K562 (cell line): ENCODE data around the gene ARF1. TPM values are rescaled to one million over a fixed set of nuclear protein-coding genes. Genes with fewer than 3 reads are reported as not detected.

Source experiments
- CBFA2T2 ChIP-seq: fragments of 450-650 bp; conservative IDR thresholded peaks from 2 replicates; pipeline ENCODE4 v1.6.1; 2017; ENCODE audit warnings: mild to moderate bottlenecking
- CXXC5 ChIP-seq: fragments of 250-450 bp; sonication (Bioruptor Pico); IDR thresholded peaks from 2 replicates; pipeline ENCODE4 v1.8.0; 2022; ENCODE audit warnings: inconsistent platforms, mild to moderate bottlenecking, moderate library complexity
- DIDO1 ChIP-seq: fragments of 450-650 bp; IDR thresholded peaks from 2 replicates; pipeline ENCODE4 v1.6.1; 2016; ENCODE audit warnings: low read depth, missing biosample characterization, missing genetic modification characterization
- EP300 ChIP-seq: IDR thresholded peaks from 2 replicates; pipeline ENCODE4 v1.6.1; 2012; ENCODE audit warnings: low read length, improper control_type of control experiment
- EP400 ChIP-seq: fragments of 450-650 bp; IDR thresholded peaks from 2 replicates; pipeline ENCODE4 v1.6.1; 2017; ENCODE audit warnings: antibody characterized with exemption, mild to moderate bottlenecking, moderate library complexity
- JUN ChIP-seq, 2 experiments: sonication (generic) in 1 of 2; formaldehyde crosslinking in 1 of 2; IDR thresholded peaks; 2 replicates each; pipeline versions ENCODE4 v1.6.1 to v1.8.0; 2012 to 2022; ENCODE audit warnings: borderline replicate concordance in 2 of 2, mild to moderate bottlenecking in 2 of 2, improper control_type of control experiment in 1 of 2, low read depth in 1 of 2, low read length in 1 of 2, missing genetic modification reagents in 1 of 2
- KDM1A ChIP-seq, 2 experiments: fragments of 450-650 bp; IDR thresholded peaks; 2 replicates each; pipeline ENCODE4 v1.6.1; 2016; ENCODE audit warnings: mild to moderate bottlenecking in 2 of 2
- LARP7 ChIP-seq: fragments of 450-650 bp; IDR thresholded peaks from 2 replicates; pipeline ENCODE4 v1.6.1; 2016
- NR2F6 ChIP-seq: fragments of 450-650 bp; formaldehyde crosslinking; IDR thresholded peaks from 2 replicates; pipeline ENCODE4 v1.4.0; 2020; ENCODE audit warnings: mild to moderate bottlenecking
- PBX2 ChIP-seq, 2 experiments: IDR thresholded peaks in 1 of 2; conservative IDR thresholded peaks in 1 of 2; 2 replicates each; pipeline ENCODE4 v1.6.1; 2016; ENCODE audit warnings: low read depth in 2 of 2, mild to moderate bottlenecking in 1 of 2, missing compliant biosample characterization in 1 of 2, missing genetic modification characterization in 1 of 2, moderate library complexity in 1 of 2
- PHTF2 ChIP-seq: fragments of 250-450 bp; sonication (Bioruptor Pico); IDR thresholded peaks from 2 replicates; pipeline ENCODE4 v1.5.0; 2021; ENCODE audit warnings: mild to moderate bottlenecking
- SIN3A ChIP-seq, 2 experiments: fragments of 150-350 bp in 1 of 2; IDR thresholded peaks; 2 replicates each; pipeline ENCODE4 v1.6.1; 2011 to 2016; ENCODE audit warnings: borderline replicate concordance in 2 of 2, low read depth in 2 of 2, low read length in 2 of 2, mild to moderate bottlenecking in 2 of 2, moderate library complexity in 2 of 2; ENCODE audit not compliant: control insufficient read depth in 1 of 2
- SMARCB1 ChIP-seq: IDR thresholded peaks from 2 replicates; pipeline ENCODE4 v1.6.1; 2011; ENCODE audit warnings: improper control_type of control experiment, low read depth; ENCODE audit not compliant: insufficient read length
- TCF7L2 ChIP-seq: fragments of 150-350 bp; IDR thresholded peaks from 2 replicates; pipeline ENCODE4 v1.6.1; 2016; ENCODE audit warnings: low read depth, mild to moderate bottlenecking, low read length, moderate library complexity
- THRAP3 ChIP-seq: fragments of 450-650 bp; IDR thresholded peaks from 2 replicates; pipeline ENCODE4 v1.6.1; 2016; ENCODE audit warnings: mild to moderate bottlenecking, inconsistent platforms, borderline replicate concordance
- ZNF121 ChIP-seq: sonication (generic); formaldehyde crosslinking; conservative IDR thresholded peaks from 2 replicates; pipeline ENCODE4 v1.8.0; 2022; ENCODE audit warnings: missing genetic modification reagents
- ZNF263 ChIP-seq: sonication (generic); formaldehyde crosslinking; IDR thresholded peaks from 2 replicates; pipeline ENCODE4 v1.8.0; 2022; ENCODE audit warnings: mild to moderate bottlenecking, missing genetic modification reagents, borderline replicate concordance
- ZNF354B ChIP-seq: fragments of 250-450 bp; sonication (Bioruptor Pico); IDR thresholded peaks from 2 replicates; pipeline ENCODE4 v1.4.0; 2020
- ZNF584 ChIP-seq: fragments of 200-800 bp; sonication (Bioruptor generic); IDR thresholded peaks from 2 replicates; pipeline ENCODE4 v1.6.1; 2016; ENCODE audit warnings: low read depth, mild to moderate bottlenecking, missing genetic modification characterization, missing compliant biosample characterization
- polyA plus RNA-seq, 8 experiments: library from polyadenylated mRNA; depleted of rRNA in 4 of 8; stranded (reverse) in 5 of 8; unstranded in 3 of 8; fragments of >200 nt; fragmentation: Nextera tagmentation in 2 of 8; fragmentation: Illumina TruSeq in 1 of 8; extraction: Ambion mirVana in 2 of 8; extraction: Trizol in 1 of 8; gene quantifications; 2 replicates each; pipeline versions ENCODE4 v1.2.1 to v1.2.3, GENCODE V29; 2011 to 2014; ENCODE audit warnings: inconsistent platforms in 1 of 8, missing spikeins in 1 of 8
- total RNA-seq, 7 experiments: library from RNA; depleted of rRNA in 6 of 7; stranded (reverse); fragments of >200 nt in 6 of 7; fragmentation: Illumina TruSeq in 2 of 7; extraction: Trizol in 2 of 7; gene quantifications; 2 replicates each; pipeline versions ENCODE4 v1.2.1 to v1.2.3, GENCODE V29; 2011 to 2021; ENCODE audit warnings: low replicate concordance in 1 of 7
- TF ChIP-seq, protein P1 (sequence below): fragments of 450-650 bp; IDR thresholded peaks from 2 replicates; pipeline ENCODE4 v1.6.1; 2016
- TF ChIP-seq, protein P2 (sequence below): sonication (generic); formaldehyde crosslinking; IDR thresholded peaks from 2 replicates; pipeline ENCODE4 v1.8.0; 2022; ENCODE audit warnings: mild to moderate bottlenecking, missing genetic modification reagents
- TF ChIP-seq, protein P3 (sequence below): fragments of 200-400 bp; formaldehyde crosslinking; IDR thresholded peaks from 2 replicates; pipeline ENCODE4 v1.6.1; 2017; ENCODE audit warnings: mild to moderate bottlenecking, low read depth, low read length, moderate library complexity

ARF1 gene
- total and polyA plus RNA-seq, 9 of the 15 experiments (the other 6 are each of a cell fraction or from before 2014, with no cell fraction given) = 69.8 to 593 (median 325) TPM

GRCh38 chr1:228085287-228085951 is 2.9 kb downstream of the ARF1 start (continued):
- TF ChIP-seq EP400 (no peak), ZNF121 (CRISPR knock-in tag) (no peak), PBX2 (CRISPR knock-in tag; IDR thresholded peaks at IDR 0.05; ENCODE audit: low read depth) (peak; percentile 64), PBX2 (tag; conservative IDR thresholded peaks at IDR 0.05; ENCODE audit: low read depth) (peak; percentile 79), CXXC5 (CRISPR knock-in tag) (peak; percentile 28; the same call in 1 of the 2 replicates), SIN3A (IDR thresholded peaks at IDR 0.05; ENCODE audit: borderline replicate concordance in 2 of 2, control insufficient read depth in 1 of 2, low read depth in 2 of 2, low read length in 2 of 2) (0 out of 4 replicates have a peak, but pooled peaks of 1 of the 2 experiments have one; percentile 34), ZNF263 (CRISPR knock-in tag) (no peak), THRAP3 (no peak), PHTF2 (CRISPR knock-in tag) (no peak), DIDO1 (tag) (no peak), KDM1A (IDR thresholded peaks at IDR 0.05) (peak; percentile 63 to 68), CBFA2T2 (peak; percentile 84), JUN (IDR thresholded peaks at IDR 0.05; ENCODE audit: borderline replicate concordance, low read depth, low read length) (no peak), JUN (CRISPR knock-in tag; IDR thresholded peaks at IDR 0.05; ENCODE audit: borderline replicate concordance) (no peak), TCF7L2 (no peak), NR2F6 (no peak), EP300 (peak; percentile 58; the same call in 1 of the 2 replicates), LARP7 (no peak), SMARCB1 (no peak), ZNF584 (CRISPR knock-in tag) (no peak), ZNF354B (no peak)
- TF ChIP-seq, protein P1, sequence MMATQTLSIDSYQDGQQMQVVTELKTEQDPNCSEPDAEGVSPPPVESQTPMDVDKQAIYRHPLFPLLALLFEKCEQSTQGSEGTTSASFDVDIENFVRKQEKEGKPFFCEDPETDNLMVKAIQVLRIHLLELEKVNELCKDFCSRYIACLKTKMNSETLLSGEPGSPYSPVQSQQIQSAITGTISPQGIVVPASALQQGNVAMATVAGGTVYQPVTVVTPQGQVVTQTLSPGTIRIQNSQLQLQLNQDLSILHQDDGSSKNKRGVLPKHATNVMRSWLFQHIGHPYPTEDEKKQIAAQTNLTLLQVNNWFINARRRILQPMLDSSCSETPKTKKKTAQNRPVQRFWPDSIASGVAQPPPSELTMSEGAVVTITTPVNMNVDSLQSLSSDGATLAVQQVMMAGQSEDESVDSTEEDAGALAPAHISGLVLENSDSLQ = peak; percentile 96
- TF ChIP-seq, protein P2, sequence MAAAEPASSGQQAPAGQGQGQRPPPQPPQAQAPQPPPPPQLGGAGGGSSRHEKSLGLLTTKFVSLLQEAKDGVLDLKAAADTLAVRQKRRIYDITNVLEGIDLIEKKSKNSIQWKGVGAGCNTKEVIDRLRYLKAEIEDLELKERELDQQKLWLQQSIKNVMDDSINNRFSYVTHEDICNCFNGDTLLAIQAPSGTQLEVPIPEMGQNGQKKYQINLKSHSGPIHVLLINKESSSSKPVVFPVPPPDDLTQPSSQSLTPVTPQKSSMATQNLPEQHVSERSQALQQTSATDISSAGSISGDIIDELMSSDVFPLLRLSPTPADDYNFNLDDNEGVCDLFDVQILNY (CRISPR knock-in tag) = no peak
- TF ChIP-seq, protein P3, sequence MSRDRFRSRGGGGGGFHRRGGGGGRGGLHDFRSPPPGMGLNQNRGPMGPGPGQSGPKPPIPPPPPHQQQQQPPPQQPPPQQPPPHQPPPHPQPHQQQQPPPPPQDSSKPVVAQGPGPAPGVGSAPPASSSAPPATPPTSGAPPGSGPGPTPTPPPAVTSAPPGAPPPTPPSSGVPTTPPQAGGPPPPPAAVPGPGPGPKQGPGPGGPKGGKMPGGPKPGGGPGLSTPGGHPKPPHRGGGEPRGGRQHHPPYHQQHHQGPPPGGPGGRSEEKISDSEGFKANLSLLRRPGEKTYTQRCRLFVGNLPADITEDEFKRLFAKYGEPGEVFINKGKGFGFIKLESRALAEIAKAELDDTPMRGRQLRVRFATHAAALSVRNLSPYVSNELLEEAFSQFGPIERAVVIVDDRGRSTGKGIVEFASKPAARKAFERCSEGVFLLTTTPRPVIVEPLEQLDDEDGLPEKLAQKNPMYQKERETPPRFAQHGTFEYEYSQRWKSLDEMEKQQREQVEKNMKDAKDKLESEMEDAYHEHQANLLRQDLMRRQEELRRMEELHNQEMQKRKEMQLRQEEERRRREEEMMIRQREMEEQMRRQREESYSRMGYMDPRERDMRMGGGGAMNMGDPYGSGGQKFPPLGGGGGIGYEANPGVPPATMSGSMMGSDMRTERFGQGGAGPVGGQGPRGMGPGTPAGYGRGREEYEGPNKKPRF = no peak
